SH-SY5Y (cell line): ENCODE measurements around the gene GCLC.

Source experiments
- GATA2 ChIP-seq: IDR thresholded peaks from 2 replicates; pipeline ENCODE4 v1.6.1; 2011; ENCODE audit warnings: mild to moderate bottlenecking, low read depth, low read length
- GATA3 ChIP-seq: IDR thresholded peaks from 2 replicates; pipeline ENCODE4 v1.6.1; 2011; ENCODE audit warnings: low read depth, mild to moderate bottlenecking, low read length, moderate library complexity

DNA sequence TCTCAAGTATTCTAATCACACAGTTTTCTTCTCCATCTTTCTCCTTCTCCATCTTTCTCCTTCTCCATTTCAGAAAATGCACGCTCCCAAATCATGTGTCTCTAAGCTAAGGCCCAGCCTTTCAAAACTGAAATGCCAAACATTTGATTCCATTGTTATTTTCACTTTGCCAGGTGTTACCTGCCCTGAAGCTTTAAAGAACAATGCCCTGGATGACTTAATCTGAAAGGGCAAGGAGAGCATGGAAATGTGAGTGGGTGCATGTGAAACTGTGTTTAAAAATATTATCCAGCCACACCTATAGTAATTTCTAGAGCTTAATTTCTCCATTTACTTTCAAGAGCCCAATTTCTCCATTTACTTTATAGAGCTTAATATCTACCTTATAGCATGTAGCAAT lies 42.4 kb upstream of the GCLC start:
- TF ChIP-seq GATA2 = no peak
- no peak for TF ChIP-seq GATA3
